IPS DF 6.9 (cell line): ENCODE data around the gene PLD4.

ENCODE experiments used
- DNase-seq: peaks from one replicate; pipeline ENCODE4 v3.0.0-alpha.2; 2013; ENCODE audit warnings: low read depth, low spot score
- H3K27ac ChIP-seq: one replicate; pipeline ENCODE4 v1.5.1; 2013; ENCODE audit warnings: low read length, control low read depth
- H3K27me3 ChIP-seq: 2 replicates; pipeline ENCODE4 v1.6.1; 2013; ENCODE audit warnings: mild to moderate bottlenecking, low read length; ENCODE audit not compliant: control insufficient read depth, insufficient read depth
- H3K36me3 ChIP-seq: 2 replicates; pipeline ENCODE4 v1.6.1; 2013; ENCODE audit warnings: low read length; ENCODE audit not compliant: control insufficient read depth, insufficient read depth
- H3K4me1 ChIP-seq: 2 replicates; pipeline ENCODE4 v1.6.1; 2013; ENCODE audit warnings: low read length; ENCODE audit not compliant: control insufficient read depth, insufficient read depth
- H3K4me3 ChIP-seq: 2 replicates; pipeline ENCODE4 v1.5.1; 2013; ENCODE audit warnings: mild to moderate bottlenecking, low read length
- H3K9me3 ChIP-seq: 2 replicates; pipeline ENCODE4 v1.6.1; 2013; ENCODE audit warnings: low read length, inconsistent platforms; ENCODE audit not compliant: control insufficient read depth, insufficient read depth
- WGBS: extraction: QIAGEN DNeasy Blood & Tissue Kit; methylation state at CpG from one replicate; pipeline ENCODE4 v1.1.7; 2013; ENCODE audit warnings: mixed read lengths, missing lambda C conversion rate; ENCODE audit not compliant: insufficient read length, insufficient coverage; 5-methylcytosine and 5-hydroxymethylcytosine counted together

The PLD4 gene

DNA sequence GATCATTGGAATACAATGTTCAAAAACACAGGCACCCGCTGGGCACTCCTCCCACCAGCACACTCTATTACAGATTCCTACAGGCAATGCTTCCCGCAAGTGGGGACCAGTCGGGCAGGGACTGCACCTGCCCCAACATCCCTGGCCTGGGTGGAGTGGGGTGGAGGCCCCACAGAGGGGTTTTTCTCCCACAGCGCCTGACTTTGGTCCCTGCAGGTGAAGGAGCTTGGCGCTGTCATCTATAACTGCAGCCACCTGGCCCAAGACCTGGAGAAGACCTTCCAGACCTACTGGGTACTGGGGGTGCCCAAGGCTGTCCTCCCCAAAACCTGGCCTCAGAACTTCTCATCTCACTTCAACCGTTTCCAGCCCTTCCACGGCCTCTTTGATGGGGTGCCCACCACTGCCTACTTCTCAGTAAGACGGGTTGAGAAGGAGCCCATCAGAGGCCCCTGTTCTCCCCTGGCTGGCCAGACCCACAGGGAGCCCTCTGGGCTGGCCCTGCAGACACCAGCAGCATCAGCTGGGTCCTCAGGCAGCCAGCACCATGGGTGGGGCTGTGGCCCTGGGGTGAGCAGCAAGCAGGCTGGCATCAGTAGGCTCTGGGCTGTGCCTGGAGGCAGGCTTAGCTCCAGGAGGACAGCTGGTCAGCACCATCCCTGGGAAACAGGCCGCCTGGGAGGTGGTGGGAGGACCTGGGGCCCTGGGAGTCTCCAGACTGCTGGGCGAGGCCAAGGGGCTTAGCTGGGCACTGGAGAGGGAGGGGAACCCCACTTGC lies 6.0 kb downstream of the PLD4 start:
- no peak overlapping the region for H3K4me3 ChIP-seq
- H3K9me3 ChIP-seq, result no peaks in the 10 kb centered on the region
- H3K4me1 ChIP-seq, result peaks cover 4% of the 10 kb centered on the region; the same call in 1 of the 2 replicates
- H3K36me3 ChIP-seq, result no peaks in the 10 kb centered on the region
- WGBS, result no CpG with 5 or more reads among the region's 10 CpGs
- no peak for DNase-seq
- H3K27ac ChIP-seq, result no peak overlapping the region
- H3K27me3 ChIP-seq, result peaks cover 30% of the 10 kb centered on the region

DNA sequence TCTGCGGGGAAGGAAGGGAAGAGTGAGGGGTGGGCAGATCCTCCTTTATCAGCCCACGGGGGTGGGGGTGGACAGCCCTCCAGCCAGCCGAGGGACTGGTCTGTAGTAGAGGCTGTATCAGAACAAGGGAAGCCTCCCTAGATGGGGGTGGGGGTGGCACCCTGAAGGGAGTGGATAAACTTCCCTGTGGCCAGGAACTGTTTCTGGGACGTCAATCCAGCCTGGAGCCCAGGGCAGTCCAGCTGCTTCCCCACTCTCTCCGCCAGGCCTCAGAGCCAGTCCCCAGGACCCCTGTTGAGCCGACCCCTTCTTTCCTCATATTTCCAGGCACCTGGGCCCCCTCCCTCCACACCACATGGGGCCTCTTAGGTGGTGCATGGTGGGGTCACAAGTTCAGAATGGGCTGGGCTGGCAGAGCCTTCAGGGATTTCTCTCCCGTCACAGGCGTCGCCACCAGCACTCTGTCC lies 6.7 kb downstream of the PLD4 start:
- DNase-seq, result no peak
- Histone ChIP-seq H3K4me3 (no peak overlapping the region), H3K36me3 (no peaks in the 10 kb centered on the region), H3K27ac (no peak overlapping the region), H3K4me1 (peaks cover under 1% of the 10 kb centered on the region; the same call in 1 of the 2 replicates), H3K9me3 (no peaks in the 10 kb centered on the region), H3K27me3 (peaks cover 30% of the 10 kb centered on the region)
- WGBS, result no CpG with 5 or more reads among the region's 9 CpGs

- Histone ChIP-seq H3K36me3 (no peaks in the 10 kb centered on the region), H3K27me3 (peaks cover 30% of the 10 kb centered on the region), H3K27ac (no peak overlapping the region), H3K4me3 (peak overlapping the region; percentile 40; the same call in 1 of the 2 replicates), H3K4me1 (no peaks in the 10 kb centered on the region; the same call in 1 of the 2 replicates), H3K9me3 (no peaks in the 10 kb centered on the region)
- no peak for DNase-seq
- WGBS, result no CpG with 5 or more reads among the region's 64 CpGs
Measured at GRCh38 chr14:104931771-104932675, 7.3 kb downstream of the PLD4 start.

DNA sequence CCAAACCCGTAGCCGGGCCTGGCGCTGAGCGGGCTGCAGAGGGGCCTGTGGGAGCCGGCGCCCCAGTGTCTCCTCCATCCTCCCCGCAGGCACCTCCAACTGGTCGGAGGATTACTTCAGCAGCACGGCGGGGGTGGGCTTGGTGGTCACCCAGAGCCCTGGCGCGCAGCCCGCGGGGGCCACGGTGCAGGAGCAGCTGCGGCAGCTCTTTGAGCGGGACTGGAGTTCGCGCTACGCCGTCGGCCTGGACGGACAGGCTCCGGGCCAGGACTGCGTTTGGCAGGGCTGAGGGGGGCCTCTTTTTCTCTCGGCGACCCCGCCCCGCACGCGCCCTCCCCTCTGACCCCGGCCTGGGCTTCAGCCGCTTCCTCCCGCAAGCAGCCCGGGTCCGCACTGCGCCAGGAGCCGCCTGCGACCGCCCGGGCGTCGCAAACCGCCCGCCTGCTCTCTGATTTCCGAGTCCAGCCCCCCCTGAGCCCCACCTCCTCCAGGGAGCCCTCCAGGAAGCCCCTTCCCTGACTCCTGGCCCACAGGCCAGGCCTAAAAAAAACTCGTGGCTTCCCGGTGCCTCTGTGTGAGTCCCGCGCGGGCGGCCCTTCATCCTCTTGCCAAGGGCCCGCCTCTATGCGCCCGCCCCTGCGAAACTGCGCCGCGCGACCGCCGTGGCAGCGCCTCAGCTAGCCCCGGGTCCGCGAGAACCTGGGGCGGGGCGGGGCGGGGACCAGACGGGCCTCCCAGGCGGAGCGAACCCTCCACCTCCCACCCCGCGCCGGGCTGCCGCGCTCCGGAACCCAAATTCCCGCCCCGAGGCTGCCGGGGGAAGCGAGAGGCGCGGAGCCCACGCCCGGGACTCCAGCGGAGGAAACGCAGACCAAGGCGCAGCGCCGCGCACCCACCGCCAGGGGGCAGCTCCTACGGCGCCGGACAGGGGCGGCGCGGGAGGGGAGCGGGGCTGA lies 8.3 kb downstream of the PLD4 start:
- no peak overlapping the region for H3K27ac ChIP-seq
- no peaks in the 10 kb centered on the region for H3K9me3 ChIP-seq
- peaks cover 30% of the 10 kb centered on the region for H3K27me3 ChIP-seq
- no peaks in the 10 kb centered on the region; the same call in 1 of the 2 replicates for H3K4me1 ChIP-seq
- peak; percentile 45 for DNase-seq
- peak overlapping the region; percentile 40; the same call in 1 of the 2 replicates for H3K4me3 ChIP-seq
- no CpG with 5 or more reads among the region's 100 CpGs for WGBS
- H3K36me3 ChIP-seq, result no peaks in the 10 kb centered on the region

GRCh38 chr14:104933746-104934733 lies 9.4 kb downstream of the PLD4 start:
- H3K36me3 ChIP-seq, result no peaks in the 10 kb centered on the region
- H3K4me3 ChIP-seq, result peak overlapping the region; percentile 12; the same call in 1 of the 2 replicates
- no peak for DNase-seq
- no CpG with 5 or more reads among the region's 42 CpGs for WGBS
- no peaks in the 10 kb centered on the region for H3K9me3 ChIP-seq
- H3K4me1 ChIP-seq, result no peaks in the 10 kb centered on the region; the same call in 1 of the 2 replicates
- peaks cover 30% of the 10 kb centered on the region for H3K27me3 ChIP-seq
- no peak overlapping the region for H3K27ac ChIP-seq

GRCh38 chr14:104935026-104935650 lies 10.5 kb downstream of the PLD4 start:
- DNase-seq, result no peak
- Histone ChIP-seq H3K4me1 (no peaks in the 10 kb centered on the region; the same call in 1 of the 2 replicates), H3K9me3 (no peaks in the 10 kb centered on the region), H3K27ac (no peak overlapping the region), H3K27me3 (peaks cover 30% of the 10 kb centered on the region), H3K4me3 (no peak overlapping the region), H3K36me3 (no peaks in the 10 kb centered on the region)
- no CpG with 5 or more reads among the region's 3 CpGs for WGBS

GRCh38 chr14:104935955-104936354 lies 11.3 kb downstream of the PLD4 start:
- no peaks in the 10 kb centered on the region; the same call in 1 of the 2 replicates for H3K4me1 ChIP-seq
- no CpG with 5 or more reads among the region's 2 CpGs for WGBS
- no peak overlapping the region for H3K4me3 ChIP-seq
- no peak overlapping the region for H3K27ac ChIP-seq
- no peak for DNase-seq
- peaks cover 28% of the 10 kb centered on the region for H3K27me3 ChIP-seq
- H3K36me3 ChIP-seq, result no peaks in the 10 kb centered on the region
- H3K9me3 ChIP-seq, result no peaks in the 10 kb centered on the region

GRCh38 chr14:104936361-104937155 lies 11.9 kb downstream of the PLD4 start:
- Histone ChIP-seq H3K36me3 (no peaks in the 10 kb centered on the region), H3K27ac (no peak overlapping the region), H3K9me3 (no peaks in the 10 kb centered on the region), H3K27me3 (peaks cover 25% of the 10 kb centered on the region), H3K4me1 (no peaks in the 10 kb centered on the region; the same call in 1 of the 2 replicates), H3K4me3 (no peak overlapping the region)
- no CpG with 5 or more reads among the region's 10 CpGs for WGBS
- no peak for DNase-seq
